RCC 7860 (cell line): ENCODE results near the gene PPOX.
A peak's percentile ranks its signal among the peaks of the same experiment; 100 is the strongest.

Source experiments
- DNase-seq: peaks from one replicate; pipeline ENCODE4 v3.0.0-alpha.2; 2015; ENCODE audit warnings: low spot score
- FAIRE-seq: peaks from 2 replicates; lab custom pipeline; 2012; peaks lifted over from hg19 to GRCh38; lab: Jason Lieb, UNC

The PPOX gene

DNA sequence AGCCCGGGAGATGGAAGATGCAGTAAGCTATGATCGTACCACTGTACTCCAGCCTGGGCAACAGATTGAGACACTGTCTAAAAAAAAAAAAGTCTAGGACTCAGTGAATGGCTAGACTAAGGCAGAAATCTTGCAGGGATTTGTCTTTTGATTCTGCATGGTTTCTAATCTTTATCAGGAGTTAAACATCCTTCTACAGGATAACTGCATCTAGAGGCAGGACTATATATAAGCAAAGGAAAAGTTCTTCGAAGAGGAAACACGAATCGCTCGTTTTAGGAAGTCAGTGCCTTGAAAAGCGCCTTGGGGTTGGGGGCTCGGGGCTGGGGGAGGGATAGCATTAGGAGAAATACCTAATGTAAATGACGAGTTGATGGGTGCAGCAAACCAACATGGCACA lies 13.1 kb upstream of the PPOX start:
- DNase-seq (no peak), FAIRE-seq (no peak)

DNA sequence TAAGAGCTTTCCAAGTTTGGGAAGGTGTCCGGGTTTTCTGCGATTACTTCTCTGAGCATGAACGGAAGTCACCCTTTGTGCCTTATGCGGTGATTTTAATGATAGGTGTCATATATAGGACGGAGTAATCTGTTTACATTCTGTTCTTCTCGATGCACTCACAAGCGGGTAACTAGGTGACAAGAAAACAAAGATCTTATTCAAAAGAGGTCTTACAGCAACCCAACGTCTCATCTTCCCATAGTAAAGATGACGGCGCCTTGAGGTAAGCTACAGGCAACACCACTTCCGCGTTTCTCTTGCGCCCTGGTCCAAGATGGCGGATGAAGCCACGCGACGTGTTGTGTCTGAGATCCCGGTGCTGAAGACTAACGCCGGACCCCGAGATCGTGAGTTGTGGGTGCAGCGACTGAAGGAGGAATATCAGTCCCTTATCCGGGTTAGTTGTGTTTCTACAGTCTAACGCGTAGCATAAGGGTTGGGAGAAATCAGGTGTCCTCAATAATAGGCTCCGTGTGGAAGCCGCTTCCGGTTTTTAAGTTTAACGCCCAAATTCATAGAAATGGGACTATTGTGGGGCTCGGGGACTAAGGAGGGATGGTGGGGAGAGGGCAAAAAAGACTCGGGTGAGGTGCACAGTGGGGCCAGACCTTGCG lies 12.4 kb upstream of the PPOX start, which contains the start of gene UFC1:
Gene UFC1 (plus strand): TSS at position 297 of the 656 bp plus-strand sequence. CDS start 20 bp downstream, at position 317.
- no peak for FAIRE-seq
- DNase-seq: peak; percentile 75

DNA sequence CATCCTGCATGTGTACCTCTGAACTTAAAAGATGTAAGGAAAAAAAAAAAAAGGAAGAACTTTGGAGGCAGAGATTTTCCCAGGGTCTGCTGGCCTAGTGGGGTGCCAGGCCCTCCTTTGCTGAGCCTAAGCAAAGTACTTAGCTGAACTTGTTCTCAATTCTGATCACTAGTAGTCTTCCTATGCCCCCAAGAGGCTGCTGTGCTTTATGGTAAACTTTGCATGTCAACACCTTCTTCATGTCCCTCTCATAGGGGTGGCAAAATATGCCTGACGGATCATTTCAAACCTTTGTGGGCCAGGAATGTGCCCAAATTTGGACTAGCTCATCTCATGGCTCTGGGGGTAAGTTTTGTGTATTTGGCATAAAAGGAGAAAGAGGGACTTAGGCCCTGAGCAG lies 8.4 kb upstream of the PPOX start:
- FAIRE-seq: no peak
- DNase-seq: no peak

DNA sequence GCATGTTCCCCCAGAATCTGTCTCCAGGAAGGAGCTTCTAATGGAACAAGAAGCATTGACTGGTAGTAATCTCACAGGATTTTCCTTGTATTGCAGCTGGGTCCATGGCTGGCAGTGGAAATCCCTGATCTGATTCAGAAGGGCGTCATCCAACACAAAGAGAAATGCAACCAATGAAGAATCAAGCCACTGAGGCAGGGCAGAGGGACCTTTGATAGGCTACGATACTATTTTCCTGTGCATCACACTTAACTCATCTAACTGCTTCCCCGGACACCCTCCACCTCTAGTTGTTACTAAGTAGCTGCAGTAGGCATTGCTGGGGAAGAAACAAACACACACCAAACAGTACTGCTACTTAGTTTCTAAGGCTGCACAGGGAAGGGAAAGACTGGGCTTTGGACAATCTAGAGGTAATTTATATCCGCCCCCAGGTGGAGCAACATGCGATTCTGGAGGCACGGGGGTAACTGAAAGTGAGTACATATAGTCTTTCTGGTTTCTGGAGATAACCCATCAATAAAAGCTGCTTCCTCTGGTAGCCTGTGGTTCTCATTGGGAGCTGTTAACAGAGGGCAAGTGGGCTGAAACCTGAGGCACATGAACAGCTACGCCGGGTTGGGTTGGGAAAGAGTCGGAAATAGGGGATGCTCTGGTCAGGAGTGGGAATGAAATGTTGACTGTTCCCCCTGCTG lies 7.8 kb upstream of the PPOX start:
- peak; percentile 63 for DNase-seq
- no peak for FAIRE-seq

DNA sequence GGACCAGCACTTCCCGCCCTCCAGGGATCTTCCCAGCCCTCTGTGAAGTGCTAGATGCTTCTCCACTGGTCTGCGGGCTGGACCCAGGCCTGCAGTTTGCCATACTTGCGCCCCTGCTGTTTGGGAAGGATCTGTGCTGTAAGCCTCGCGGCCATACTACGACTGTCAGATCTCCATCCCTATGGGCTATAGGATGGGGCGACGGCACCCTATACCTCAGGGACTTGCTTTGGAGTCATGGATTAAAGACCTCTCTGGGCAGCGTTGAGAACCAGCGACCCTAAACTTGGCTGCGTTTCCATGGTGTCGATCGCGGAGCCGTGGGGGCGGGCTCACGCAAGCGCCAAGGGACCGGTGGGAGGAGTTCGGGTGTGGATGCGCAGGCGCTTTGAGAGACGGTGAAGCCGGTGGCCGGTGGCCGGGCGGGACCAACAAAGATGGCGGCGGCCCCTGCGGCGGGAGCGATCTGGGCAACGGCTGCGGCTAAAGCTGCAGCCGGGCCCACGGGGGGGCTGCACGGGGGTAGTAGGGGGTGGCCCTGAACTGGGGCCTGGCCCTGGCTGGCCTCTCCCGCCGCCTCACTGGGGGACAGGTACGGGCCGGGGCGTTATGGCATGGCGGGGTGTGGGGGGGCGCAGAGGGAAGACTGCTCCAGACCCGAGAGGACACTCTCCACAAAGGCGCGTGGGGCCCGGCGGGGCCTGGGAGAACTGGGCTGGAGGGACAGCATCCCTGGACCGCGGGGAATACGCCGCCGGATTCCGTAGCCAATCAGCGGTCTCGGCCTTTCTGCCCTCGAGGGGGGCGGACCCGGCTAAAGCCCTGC lies 6.9 kb upstream of the PPOX start, which contains the start of gene USP21:
Gene USP21 (plus strand): TSS at position 414 of the 826 bp plus-strand sequence. CDS start 1,141 bp downstream, outside the sequence.
- DNase-seq: peak; percentile 75
- FAIRE-seq: no peak

DNA sequence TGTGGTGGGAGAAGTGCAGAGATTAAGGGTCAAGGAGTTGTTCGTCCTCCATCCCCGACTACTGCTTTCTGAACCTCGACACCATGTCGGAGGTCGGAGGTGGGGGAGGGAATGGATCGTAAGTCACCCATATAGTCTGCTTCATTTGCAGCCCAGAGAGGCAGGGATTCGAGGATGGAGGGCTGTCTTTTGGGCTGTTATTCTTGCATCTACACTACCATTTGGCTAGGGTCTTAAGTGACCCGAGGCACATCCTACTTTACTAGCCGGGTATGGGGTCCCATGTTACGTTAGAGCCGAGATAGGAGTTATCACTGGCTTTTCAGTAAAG lies 6.3 kb upstream of the PPOX start:
- FAIRE-seq: no peak
- no peak for DNase-seq

DNA sequence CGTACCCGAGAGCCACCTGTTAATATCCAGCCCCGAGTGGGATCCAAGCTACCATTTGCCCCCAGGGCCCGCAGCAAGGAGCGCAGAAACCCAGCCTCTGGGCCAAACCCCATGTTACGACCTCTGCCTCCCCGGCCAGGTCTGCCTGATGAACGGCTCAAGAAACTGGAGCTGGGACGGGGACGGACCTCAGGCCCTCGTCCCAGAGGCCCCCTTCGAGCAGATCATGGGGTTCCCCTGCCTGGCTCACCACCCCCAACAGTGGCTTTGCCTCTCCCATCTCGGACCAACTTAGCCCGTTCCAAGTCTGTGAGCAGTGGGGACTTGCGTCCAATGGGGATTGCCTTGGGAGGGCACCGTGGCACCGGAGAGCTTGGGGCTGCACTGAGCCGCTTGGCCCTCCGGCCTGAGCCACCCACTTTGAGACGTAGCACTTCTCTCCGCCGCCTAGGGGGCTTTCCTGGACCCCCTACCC lies 5.5 kb upstream of the PPOX start:
- DNase-seq (no peak), FAIRE-seq (no peak)

DNA sequence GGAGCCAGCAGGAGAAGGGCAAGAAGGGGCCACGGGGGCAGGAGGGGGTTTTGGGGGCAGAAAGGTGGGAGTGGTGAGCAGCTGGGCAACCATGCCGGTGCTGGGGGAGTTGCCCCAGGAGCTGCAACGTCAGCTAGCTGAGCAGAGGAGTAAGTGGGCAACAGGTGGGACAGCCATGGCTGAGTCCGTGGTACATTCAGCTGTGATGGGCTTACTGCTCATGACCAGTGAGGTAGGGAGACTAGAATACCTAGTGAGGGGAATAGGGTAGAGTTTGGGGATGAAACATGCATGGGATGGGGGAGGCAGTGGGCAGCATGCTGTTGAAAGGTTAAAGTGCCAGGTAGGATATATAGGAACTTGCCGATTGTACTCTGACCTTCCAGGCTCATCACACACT lies 4.6 kb upstream of the PPOX start:
- FAIRE-seq: no peak
- no peak for DNase-seq

DNA sequence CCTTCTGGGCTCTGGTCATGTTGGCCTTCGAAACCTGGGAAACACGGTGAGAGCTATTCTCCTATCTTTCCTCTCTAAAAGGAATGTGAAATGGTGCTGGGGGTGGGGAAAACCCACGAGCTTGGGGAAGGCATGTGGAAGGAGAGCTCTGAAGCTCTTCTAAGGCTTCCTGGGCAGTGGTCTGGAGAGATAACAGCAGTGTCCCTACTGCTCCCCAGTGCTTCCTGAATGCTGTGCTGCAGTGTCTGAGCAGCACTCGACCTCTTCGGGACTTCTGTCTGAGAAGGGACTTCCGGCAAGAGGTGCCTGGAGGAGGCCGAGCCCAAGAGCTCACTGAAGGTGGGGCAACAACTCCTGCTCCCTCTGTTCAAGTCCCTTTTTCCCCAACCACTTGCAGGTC lies 4.2 kb upstream of the PPOX start:
- no peak for DNase-seq
- FAIRE-seq: no peak

DNA sequence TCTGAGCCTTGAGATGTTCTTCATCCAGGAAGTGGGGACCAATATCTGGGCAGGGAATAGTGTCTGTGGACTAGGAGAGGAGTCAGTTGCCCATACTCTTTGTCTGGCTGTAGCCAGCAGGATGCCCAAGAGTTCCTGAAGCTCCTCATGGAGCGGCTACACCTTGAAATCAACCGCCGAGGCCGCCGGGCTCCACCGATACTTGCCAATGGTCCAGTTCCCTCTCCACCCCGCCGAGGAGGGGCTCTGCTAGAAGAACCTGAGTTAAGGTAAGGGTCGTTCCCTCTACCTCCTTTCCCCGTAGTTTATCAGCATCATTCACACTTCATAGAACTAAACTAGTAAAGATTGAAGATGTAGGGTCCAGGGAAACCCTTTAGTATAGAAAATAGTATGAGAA lies 3.4 kb upstream of the PPOX start:
- no peak for DNase-seq
- FAIRE-seq: no peak

DNA sequence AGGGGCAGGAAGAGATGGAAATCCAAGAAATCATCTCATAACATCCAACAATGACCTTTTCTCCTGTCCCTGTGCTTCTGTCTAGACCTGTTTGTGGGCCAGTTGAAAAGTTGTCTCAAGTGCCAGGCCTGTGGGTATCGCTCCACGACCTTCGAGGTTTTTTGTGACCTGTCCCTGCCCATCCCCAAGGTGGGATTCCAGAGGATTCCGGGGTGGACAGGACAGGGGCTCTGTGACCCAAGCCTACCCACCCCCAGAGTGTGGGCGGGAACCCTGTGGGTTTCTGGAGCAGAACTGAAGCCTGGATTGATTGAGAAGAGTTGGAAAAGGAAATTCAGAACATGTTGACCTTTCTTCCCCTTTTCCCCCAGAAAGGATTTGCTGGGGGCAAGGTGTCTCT lies 2.4 kb upstream of the PPOX start:
- no peak for FAIRE-seq
- DNase-seq: no peak

DNA sequence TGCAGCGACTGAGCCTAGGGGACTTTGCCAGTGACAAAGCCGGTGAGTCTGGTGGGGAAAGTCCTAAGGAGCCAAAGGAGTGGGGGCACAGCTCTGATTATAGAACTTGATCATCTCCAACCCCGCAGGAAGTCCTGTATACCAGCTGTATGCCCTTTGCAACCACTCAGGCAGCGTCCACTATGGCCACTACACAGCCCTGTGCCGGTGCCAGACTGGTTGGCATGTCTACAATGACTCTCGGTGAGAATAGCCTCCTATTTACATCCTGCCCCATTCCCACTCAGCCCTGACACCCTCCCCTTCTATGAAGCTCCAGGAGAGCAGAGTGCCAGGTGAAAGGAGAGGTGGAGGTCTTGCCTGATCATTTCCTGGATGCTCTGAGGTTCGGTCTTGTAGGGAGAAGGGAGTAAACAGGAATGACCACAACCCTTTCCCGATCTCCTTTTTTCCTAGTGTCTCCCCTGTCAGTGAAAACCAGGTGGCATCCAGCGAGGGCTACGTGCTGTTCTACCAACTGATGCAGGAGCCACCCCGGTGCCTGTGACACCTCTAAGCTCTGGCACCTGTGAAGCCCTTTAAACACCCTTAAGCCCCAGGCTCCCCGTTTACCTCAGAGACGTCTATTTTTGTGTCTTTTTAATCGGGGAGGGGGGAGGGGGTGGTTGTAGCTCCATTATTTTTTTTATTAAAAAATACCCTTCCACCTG lies 1.2 kb upstream of the PPOX start:
- no peak for FAIRE-seq
- no peak for DNase-seq

DNA sequence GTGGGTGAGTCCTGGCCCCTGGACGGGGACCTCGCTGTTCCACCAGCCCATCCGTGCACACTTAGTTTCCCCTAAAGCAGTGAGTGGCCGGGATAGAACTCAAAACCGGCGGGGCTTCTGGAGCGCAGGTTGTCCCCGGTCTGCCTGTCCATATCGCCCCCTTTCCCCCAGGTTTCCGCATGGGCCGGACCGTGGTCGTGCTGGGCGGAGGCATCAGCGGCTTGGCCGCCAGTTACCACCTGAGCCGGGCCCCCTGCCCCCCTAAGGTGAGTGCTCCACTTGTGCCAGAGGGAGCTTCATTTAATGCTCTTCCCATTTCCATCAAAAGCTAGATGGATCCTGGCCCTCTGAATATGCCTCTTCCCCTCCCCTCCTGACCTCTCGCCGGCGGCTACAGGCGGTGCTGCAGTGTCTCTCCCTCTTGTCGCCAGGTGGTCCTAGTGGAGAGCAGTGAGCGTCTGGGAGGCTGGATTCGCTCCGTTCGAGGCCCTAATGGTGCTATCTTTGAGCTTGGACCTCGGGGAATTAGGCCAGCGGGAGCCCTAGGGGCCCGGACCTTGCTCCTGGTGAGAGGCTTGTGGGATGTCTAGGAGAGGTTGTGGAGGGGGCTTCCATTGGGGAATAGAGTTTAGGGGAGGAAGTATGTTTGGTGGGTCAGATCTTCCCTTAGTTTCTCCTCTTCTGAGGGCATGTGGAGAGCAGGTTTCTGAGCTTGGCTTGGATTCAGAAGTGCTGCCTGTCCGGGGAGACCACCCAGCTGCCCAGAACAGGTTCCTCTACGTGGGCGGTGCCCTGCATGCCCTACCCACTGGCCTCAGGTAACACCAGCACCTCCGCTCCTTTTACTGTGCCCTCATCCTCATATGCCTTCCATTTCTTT lies 683 bp downstream of the PPOX start:
- FAIRE-seq (no peak), DNase-seq (no peak)

DNA sequence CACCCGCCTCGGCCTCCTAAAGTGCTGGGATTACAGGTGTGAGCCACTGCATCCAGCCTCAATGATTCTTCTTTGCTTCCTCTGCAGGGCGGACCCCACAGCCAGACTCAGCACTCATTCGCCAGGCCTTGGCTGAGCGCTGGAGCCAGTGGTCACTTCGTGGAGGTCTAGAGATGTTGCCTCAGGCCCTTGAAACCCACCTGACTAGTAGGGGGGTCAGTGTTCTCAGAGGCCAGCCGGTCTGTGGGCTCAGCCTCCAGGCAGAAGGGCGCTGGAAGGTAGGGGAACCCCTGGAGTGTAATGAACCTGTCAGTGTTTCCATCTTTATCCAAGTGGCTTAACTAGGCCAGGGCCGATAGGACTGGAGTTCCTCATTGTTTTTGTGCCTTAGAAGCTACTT lies 2.7 kb downstream of the PPOX start:
- FAIRE-seq (no peak), DNase-seq (no peak)

DNA sequence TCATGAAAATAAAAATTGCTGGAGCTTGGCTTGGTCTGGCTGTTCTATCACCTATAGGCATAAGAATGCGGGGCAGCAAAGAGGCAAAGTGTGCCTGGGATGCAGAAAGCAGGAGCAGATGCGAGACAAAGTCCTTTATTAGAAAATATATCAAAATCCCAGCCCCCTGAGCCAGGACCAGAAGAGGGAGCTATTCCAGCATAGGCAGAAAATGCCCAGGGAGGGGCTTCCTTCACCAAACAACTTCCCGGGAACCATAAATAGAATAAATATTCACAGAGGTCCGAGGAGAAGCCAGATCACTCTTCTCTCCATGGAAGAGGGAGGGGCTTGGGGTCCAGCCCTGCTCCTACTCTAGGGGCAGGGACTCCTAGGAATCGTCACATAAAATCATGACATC lies 5.0 kb downstream of the PPOX start:
- no peak for FAIRE-seq

DNA sequence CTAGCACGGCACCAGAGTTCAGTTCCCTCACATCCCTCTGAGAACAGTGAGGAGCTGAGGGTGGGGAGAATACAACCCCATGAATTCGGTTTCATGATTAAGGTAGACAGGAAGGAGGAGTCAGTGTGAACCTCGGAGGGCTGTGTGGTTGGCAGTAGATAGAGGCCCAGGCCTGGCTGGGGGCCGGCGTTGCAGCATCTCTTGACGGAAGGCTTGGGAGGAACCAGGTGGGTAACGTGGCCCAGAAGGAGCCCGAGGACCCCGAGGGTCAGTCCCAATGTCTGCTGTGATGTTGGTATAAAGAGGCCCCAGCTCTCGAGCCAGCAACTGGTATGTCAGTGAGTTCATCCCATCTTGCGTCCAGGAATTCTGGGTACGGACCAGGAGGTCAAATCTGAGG lies 5.5 kb downstream of the PPOX start:
- DNase-seq (no peak), FAIRE-seq (no peak)

More for the DNA sequence above, 5.0 kb downstream of the PPOX start:
- DNase-seq: no peak

DNA sequence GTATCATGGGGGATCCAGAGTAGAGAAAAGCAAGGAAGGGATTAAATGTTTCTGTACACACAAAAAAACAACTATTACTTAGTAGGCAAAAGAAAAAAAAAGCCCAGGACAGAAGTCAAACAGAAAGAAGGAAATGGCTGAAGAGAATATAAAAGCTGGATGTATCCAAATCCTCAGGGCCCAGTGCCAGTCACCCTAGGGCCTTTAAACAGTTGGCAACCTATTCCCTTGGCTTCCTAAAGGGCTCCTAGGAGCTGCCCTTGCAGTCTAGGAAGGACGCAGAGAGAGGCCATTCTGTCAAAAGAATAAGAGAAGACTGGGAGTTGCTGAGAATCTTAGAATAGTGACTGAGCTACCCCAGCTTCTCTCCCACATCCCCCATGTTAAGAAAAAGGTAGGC lies 6.1 kb downstream of the PPOX start:
- no peak for DNase-seq
- no peak for FAIRE-seq

DNA sequence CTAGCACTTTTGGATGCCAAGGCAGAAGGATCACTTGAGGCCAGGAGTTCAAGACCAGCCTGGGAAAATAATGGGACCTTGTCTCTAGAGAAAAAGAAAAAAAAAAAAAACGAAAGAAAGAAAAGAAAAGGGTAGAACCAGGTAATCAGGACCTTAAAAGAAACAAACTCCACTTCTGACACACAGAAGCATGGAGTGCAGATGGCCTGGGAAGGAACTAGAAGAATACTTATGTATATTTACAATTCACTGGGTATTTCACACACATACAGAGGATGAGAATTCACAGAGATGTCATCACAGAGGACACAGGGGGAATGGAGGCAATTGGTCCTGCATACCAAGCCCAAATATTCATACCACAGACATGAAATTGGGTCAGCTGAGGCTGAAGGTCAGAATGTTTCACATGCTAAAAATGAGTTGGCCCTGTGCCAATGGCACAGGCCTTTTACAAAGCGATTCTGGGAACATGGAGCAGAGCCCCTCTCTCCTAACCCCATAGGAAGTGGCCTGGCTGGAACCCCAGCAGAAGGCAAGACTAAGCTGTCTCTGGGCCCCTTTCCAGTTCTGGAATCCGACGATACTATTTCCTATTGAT lies 6.7 kb downstream of the PPOX start:
- DNase-seq: no peak
- FAIRE-seq: no peak

DNA sequence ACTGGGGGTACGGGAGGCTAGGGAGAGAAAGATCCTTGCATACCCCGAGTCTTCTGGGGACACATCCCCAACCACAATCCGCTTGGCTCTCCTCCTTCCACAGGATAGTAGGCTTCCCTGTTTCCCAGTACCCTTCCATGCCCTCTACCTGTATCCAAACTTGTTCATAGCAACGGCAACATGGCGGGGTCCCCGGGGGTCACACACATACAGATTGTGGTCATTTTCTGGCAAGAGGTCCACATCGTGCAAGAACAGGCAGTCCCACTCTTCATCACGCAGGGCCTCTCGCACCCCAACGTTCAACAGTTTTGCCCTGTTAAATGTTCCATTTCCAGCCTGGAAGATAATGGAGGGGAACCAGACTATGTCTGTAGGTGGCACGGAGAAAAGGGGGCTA lies 7.5 kb downstream of the PPOX start:
- FAIRE-seq: no peak

DNA sequence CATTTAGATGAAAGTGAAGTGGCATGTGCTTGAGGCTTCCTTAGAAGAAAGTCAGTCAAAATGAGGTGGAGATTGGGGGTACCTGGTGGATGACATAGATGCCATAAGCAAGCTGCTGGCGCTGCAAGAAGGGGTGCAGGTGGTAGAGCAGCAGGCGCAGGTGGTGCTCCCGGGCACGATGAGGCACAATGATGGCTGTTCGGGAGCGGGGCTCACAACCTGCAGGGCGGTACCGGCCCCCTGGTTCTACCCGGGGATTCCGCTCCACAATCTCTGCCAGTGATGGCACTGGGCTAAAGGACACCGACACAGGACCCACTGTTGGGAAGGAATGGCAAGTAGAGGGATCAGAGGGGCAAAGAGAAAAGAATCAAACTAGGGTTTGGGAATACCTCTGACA lies 8.7 kb downstream of the PPOX start:
- FAIRE-seq (no peak), DNase-seq (no peak)

More for the DNA sequence above, 7.5 kb downstream of the PPOX start:
- DNase-seq: no peak
